22Rv1 (cell line): ENCODE measurements around the gene USP40.
A peak's percentile ranks its signal among the peaks of the same experiment; 100 is the strongest.

Source experiments
- H3K27ac ChIP-seq: fragments of 450-650 bp; 2 replicates; pipeline ENCODE4 v1.5.1; 2017
- CTCF ChIP-seq: fragments of 450-650 bp; IDR thresholded peaks from 2 replicates; pipeline ENCODE4 v1.5.1; 2017; ENCODE audit warnings: mild to moderate bottlenecking
- ZFX ChIP-seq: fragments of 450-650 bp; IDR thresholded peaks from 2 replicates; pipeline ENCODE4 v1.6.1; 2017; ENCODE audit warnings: antibody characterized with exemption, borderline replicate concordance

Gene USP40

GRCh38 chr2:233443511-233444183, 122.9 kb downstream of the USP40 start:
- TF ChIP-seq ZFX (no peak), CTCF (peak; percentile 84)
- no peak overlapping the region for H3K27ac ChIP-seq

- TF ChIP-seq CTCF (no peak), ZFX (no peak)
- H3K27ac ChIP-seq: no peak overlapping the region
These were observed 124.6 kb downstream of the USP40 start for GRCh38 chr2:233442028-233442310.

- no peak for TF ChIP-seq ZFX
- TF ChIP-seq CTCF: no peak
These were observed 125.2 kb downstream of the USP40 start for GRCh38 chr2:233441161-233442027.

GRCh38 chr2:233440714-233441113, 125.9 kb downstream of the USP40 start:
- TF ChIP-seq ZFX (no peak), CTCF (no peak)
- H3K27ac ChIP-seq: no peak overlapping the region

More at GRCh38 chr2:233441161-233442027, 125.2 kb downstream of the USP40 start:
- H3K27ac ChIP-seq: no peak overlapping the region

GRCh38 chr2:233440314-233440713, 126.3 kb downstream of the USP40 start:
- H3K27ac ChIP-seq: no peak overlapping the region
- TF ChIP-seq CTCF (no peak), ZFX (no peak)

- TF ChIP-seq CTCF (no peak), ZFX (no peak)
- no peak overlapping the region for H3K27ac ChIP-seq
These were observed 127.4 kb downstream of the USP40 start for GRCh38 chr2:233439191-233439590.

GRCh38 chr2:233438573-233439147, 127.9 kb downstream of the USP40 start:
- TF ChIP-seq ZFX (no peak), CTCF (no peak)
- H3K27ac ChIP-seq: no peak overlapping the region
